Measurements from ENCODE around the gene GFER.
"Not testable (repeated sequence)": the region's sequence is repeated elsewhere in the genome, so short reads cannot be mapped to it uniquely, and the experiment has no call there.

Gene GFER

GRCh38 chr16:2026461-2027023, 42.5 kb downstream of the GFER start, which contains the start of gene NHERF2:
TSS of gene NHERF2 (plus strand) at chr16:2026902. CDS start at chr16:2027006, 104 bp downstream.
- DNase-seq (ENCODE audit: low read depth in 3 of 3) = no peak

- no peak for DNase-seq (ENCODE audit: low read depth in 3 of 3)
Observed at GRCh38 chr16:2027024-2028010, 43.3 kb downstream of the GFER start.

- DNase-seq (ENCODE audit: low read depth in 3 of 3) = no peak
Observed at GRCh38 chr16:2028146-2028545, 44.2 kb downstream of the GFER start.

GRCh38 chr16:2028620-2029220, 44.7 kb downstream of the GFER start:
- no peak for DNase-seq (ENCODE audit: low read depth in 3 of 3)

GRCh38 chr16:2029350-2029749, 45.4 kb downstream of the GFER start:
- no peak for DNase-seq (ENCODE audit: low read depth in 3 of 3)

GRCh38 chr16:2030036-2030435, 46.0 kb downstream of the GFER start:
- DNase-seq (ENCODE audit: low read depth in 3 of 3) = no peak

- no peak for DNase-seq (ENCODE audit: low read depth in 3 of 3)
Observed at GRCh38 chr16:2031081-2031577, 47.1 kb downstream of the GFER start.

GRCh38 chr16:2032285-2033056, 48.5 kb downstream of the GFER start:
- no peak for DNase-seq (ENCODE audit: low read depth in 3 of 3)

GRCh38 chr16:2033057-2033908, 49.3 kb downstream of the GFER start:
- no peak for DNase-seq (ENCODE audit: low read depth in 3 of 3)

- DNase-seq (ENCODE audit: low read depth in 3 of 3) = not testable (repeated sequence)
Observed at GRCh38 chr16:2033909-2034695, 50.1 kb downstream of the GFER start.

GRCh38 chr16:2034696-2035430, 50.9 kb downstream of the GFER start:
- no peak for DNase-seq (ENCODE audit: low read depth in 3 of 3)

GRCh38 chr16:2035431-2036199, 51.6 kb downstream of the GFER start:
- no peak for DNase-seq (ENCODE audit: low read depth in 3 of 3)

GRCh38 chr16:2036200-2036966, 52.4 kb downstream of the GFER start:
- no peak for DNase-seq (ENCODE audit: low read depth in 3 of 3)

GRCh38 chr16:2037115-2037514, 53.1 kb downstream of the GFER start:
- no peak for DNase-seq (ENCODE audit: low read depth in 3 of 3)
